Middle frontal gyrus (tissue), 1 donor: ENCODE results near the gene VPS26C.

Experiments
- DNase-seq: peaks from one replicate; pipeline ENCODE4 v3.0.0-alpha.2; 2015; ENCODE audit warnings: low spot score; ENCODE audit errors: extremely low spot score

The VPS26C gene

GRCh38 chr21:37206496-37206895 lies 60.6 kb downstream of the VPS26C start:
- DNase-seq, result no peak

GRCh38 chr21:37204580-37204979 lies 62.6 kb downstream of the VPS26C start:
- DNase-seq, result no peak

GRCh38 chr21:37202221-37203110 lies 64.7 kb downstream of the VPS26C start:
- no peak for DNase-seq

- DNase-seq, result no peak
Measured at GRCh38 chr21:37200641-37201480, 66.3 kb downstream of the VPS26C start.

GRCh38 chr21:37199057-37199924 lies 67.8 kb downstream of the VPS26C start:
- DNase-seq, result no peak

- no peak for DNase-seq
Measured at GRCh38 chr21:37197746-37198145, 69.4 kb downstream of the VPS26C start.

GRCh38 chr21:37196847-37197246 lies 70.3 kb downstream of the VPS26C start:
- DNase-seq, result no peak

- DNase-seq, result no peak
Measured at GRCh38 chr21:37195610-37196009, 71.5 kb downstream of the VPS26C start.

- peak; percentile 5 for DNase-seq
Measured at GRCh38 chr21:37195059-37195458, 72.1 kb downstream of the VPS26C start.

GRCh38 chr21:37193676-37194075 lies 73.5 kb downstream of the VPS26C start:
- DNase-seq, result no peak

GRCh38 chr21:37193006-37193405 lies 74.1 kb downstream of the VPS26C start:
- no peak for DNase-seq

- no peak for DNase-seq
Measured at GRCh38 chr21:37192019-37192418, 75.1 kb downstream of the VPS26C start.

- no peak for DNase-seq
Measured at GRCh38 chr21:37188825-37189224, 78.3 kb downstream of the VPS26C start.

- DNase-seq, result no peak
Measured at GRCh38 chr21:37186983-37187382, 80.2 kb downstream of the VPS26C start.

GRCh38 chr21:37184784-37185593 lies 82.1 kb downstream of the VPS26C start:
- DNase-seq, result no peak

- no peak for DNase-seq
Measured at GRCh38 chr21:37183749-37184148, 83.4 kb downstream of the VPS26C start.

- DNase-seq, result no peak
Measured at GRCh38 chr21:37182222-37182621, 84.9 kb downstream of the VPS26C start.

- no peak for DNase-seq
Measured at GRCh38 chr21:37181059-37181458, 86.1 kb downstream of the VPS26C start.

GRCh38 chr21:37176716-37177115 lies 90.4 kb downstream of the VPS26C start:
- no peak for DNase-seq
